ENCODE data around the gene YIF1A.

DNA sequence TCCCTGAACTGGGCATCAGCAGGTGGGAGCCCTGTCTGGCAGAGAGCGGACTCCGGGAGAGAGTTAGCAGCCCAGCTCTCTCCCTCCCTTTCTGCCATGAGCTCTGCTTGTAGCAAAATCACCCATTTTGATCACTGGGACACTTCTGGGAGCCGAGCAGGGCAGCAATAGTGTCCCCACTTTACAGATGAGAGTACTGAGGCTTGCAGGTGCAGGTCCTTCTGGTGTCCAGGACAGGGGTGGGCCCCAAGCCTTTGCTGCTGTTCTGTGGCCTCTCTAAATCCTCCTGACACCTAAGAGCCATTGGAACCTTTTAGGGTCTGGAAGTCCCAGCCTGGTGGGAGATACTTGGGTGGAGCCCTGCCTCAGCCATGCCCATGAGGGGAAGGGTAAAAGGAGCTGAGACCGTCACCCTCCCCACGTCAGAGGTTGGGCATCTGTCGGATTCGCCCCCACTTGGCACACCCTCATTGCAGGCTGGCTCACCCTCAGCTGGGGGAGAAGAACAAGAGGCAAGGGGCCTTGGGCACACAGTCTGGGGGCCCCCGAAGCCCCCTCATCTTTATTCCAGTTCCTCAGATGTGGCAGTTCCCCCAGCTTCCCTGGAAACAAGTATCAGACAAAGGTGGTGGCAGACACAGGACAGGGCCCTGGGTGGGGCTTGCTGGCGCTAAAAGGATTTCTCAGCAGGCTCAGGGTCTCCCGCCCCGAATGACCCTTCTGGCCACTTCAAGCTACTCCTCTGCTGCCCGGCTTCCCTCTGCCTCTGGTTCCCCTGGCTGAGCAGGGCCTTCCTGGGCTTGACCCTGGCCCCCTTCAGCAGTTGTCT, 42.8 kb upstream of the YIF1A start:
- no peak for TF ChIP-seq EZH2 (IDR thresholded peaks at IDR 0.05; ENCODE audit: insufficient read depth, poor library complexity, severe bottlenecking)
- no peak for TF ChIP-seq EZH2phosphoT487 (IDR thresholded peaks at IDR 0.05; ENCODE audit: insufficient read depth, low read depth)
